HG03460 (cell line): ENCODE data around the gene PRKCZ.

Source experiments
- ATAC-seq: cut with Tn5 transposase; IDR thresholded peaks from one replicate; pipeline ENCODE4 v1.9.1; 2021; ENCODE audit not compliant: unreplicated experiment

The PRKCZ gene

DNA sequence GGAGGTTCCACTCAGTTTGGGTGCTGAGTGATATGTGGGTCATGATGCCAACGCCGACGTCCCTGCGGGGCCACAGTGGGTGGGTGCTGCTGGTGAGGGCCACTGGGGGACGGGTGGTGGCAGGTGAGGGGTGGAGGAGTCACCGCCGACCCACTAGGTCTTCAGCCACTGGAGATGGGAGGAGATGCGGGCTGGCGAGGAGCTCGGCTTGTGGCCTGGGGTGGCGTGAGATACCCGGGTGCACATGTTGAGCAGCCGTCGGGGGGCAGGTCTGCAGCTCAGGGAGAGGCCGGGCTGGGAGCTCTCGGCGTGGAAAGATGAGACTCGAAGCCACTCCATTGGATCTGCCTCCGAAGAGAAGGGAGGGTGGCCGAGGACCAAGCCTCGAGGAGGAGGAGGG lies 103.8 kb downstream of the PRKCZ start:
- no peak for ATAC-seq

DNA sequence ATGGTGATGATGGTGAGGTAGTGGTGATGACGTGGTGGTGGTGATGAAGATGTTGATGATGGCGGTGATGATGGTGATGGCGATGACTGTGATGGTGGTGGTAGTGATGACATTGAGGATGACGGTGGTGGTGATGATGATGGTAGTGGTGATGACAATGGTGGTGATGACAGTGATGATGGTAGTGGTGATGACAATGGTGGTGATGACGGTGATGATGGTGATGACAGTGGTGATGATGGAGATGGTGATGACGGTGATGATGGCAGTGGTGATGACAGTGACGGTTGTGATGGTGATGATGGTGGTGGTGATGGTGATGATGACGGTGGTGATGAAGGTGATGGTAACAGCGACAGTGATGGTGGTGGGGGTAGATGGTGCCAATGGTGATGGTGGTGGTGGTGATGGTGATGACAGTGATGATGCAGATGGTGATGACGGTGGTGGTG lies 105.0 kb downstream of the PRKCZ start:
- ATAC-seq, result no peak

DNA sequence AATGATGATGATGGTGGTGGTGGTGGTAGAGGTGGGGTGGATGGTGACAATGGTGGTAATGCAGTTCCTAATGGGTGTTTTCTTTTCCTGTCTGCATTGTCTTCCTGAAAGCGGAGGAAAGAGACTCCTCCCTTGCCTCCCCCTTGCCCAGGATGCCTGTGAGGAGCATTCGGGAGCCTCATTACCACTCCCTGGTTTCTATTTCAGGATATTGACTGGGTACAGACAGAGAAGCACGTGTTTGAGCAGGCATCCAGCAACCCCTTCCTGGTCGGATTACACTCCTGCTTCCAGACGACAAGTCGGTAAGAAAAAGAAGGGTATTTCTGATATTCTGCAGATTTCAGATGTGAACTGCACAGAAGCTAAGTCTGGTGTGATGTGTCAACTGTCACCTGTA lies 105.6 kb downstream of the PRKCZ start:
- ATAC-seq, result no peak

DNA sequence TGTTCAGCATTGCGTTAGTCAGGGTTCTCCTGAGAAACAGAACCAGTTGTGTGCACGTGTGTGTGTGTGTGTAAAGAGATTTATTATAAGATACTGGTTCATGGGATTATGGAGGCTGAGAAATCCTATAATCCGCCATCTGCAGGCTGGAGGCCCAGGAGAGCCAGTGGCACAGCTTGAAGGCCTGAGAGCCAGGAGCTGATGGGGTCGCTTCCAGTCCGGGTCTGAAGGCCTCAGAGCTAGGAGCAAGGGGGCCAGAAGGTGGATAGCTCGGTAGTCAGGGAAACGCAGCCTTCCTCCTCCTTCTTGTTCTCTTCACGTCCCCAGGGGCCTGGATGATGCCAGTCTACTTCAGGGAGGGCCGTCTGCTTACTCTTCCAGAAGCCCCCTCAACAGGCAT lies 106.7 kb downstream of the PRKCZ start:
- no peak for ATAC-seq

GRCh38 chr1:2157856-2158255 lies 107.6 kb downstream of the PRKCZ start:
- ATAC-seq, result no peak

GRCh38 chr1:2158272-2158671 lies 108.1 kb downstream of the PRKCZ start:
- no peak for ATAC-seq

GRCh38 chr1:2159124-2159523 lies 108.9 kb downstream of the PRKCZ start:
- ATAC-seq, result no peak

DNA sequence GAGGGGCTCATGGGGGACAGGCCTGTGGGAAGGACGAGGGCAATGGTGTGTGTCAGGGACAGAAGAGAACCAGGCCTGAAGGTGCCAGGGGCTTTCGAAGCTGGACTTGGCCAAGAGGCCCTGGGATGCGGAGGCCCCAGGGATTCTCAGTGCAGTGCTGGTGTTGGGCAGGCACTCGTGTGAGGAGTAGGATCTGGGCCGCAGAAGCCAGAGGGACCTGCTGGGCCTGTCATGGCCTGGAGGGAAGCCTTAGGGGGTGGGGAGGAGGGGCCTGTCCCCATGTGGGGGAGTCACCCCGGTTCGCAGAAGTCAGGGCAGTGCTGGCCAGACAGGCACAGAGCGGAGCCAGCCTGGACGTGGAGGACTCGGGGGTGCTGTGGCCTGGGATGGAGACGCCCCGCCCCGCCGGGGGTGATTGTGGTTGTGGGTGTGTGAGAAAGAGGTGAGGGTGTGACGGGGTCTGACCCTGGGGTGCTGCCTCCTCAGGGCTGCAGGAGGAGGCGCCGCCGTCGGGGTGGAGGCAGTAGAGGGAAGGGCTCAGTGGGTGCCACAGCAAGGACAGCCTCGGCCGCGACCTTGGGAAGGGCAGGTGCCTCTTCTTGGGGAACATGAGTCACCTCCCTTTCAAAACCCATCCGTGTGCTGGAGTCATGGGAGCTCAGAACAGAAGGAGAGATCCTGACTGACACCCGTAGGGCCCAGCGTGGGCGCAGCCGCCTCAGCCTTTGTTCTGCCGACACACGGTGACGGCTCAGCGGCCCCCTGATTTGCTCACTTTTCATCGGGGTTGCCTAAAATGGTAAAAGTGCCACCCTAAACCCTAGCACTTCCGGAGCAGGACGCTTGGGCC lies 110.5 kb downstream of the PRKCZ start:
- ATAC-seq, result no peak

DNA sequence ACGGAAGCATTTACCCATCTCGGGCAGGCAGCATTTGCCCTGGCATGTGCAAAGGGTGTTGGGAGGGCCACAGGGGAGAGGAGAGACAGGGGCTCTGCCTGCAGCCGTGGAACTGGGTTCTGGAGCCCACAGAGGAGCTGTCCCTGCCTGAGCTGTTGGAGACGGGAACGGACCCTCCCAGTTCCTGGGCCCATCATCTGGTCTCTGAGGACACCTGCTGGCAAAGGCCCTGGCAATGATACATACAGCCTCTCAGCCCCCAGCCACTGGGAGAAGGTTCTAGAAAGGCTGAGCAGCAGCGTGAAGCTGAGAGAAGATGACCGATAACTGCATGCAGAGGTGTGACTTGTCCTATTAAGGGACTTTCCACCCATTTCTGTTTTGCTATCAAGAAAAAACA lies 113.0 kb downstream of the PRKCZ start:
- ATAC-seq, result no peak

DNA sequence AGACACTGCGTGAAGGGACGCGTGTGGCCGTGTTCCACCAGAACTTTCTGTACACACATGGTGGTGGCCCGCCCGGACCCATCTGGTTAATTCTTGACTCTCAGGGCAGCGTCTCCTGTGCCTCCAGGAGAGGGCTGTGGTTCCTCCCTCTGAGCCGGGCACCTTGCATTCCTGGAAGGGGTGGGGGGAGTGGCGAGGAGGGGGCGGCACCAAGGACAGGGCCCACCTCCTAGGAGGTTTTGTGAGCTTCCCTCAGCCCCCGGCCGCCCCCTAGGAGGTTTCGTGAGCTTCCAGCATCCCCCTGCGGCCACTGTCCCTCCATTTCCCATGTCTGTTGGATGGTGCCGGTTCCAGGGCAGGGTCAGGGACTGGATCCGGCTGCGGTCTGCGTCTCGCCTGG lies 115.4 kb downstream of the PRKCZ start:
- ATAC-seq, result no peak

DNA sequence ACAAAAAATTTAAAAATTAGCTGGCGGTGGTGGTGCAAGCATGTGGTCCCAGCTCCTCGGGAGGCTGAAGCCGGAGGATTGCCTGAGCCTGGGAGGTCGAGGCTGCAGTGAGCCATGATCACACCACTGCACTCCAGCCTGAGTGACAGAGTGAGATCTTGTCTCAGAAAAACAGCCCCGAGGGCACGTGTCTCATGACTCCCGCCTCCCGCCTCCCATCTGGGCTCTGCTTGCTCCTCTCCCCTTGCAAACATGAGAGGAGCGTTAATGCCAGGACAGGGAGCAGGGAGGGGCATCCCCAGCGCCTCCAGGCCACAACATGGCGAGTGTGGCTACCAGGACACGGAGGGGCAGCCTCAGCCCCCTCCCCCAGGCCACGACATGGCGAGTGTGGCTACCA lies 116.0 kb downstream of the PRKCZ start:
- no peak for ATAC-seq

- ATAC-seq, result no peak
Observed at GRCh38 chr1:2166695-2167094, 116.5 kb downstream of the PRKCZ start.

GRCh38 chr1:2168090-2168489 lies 117.9 kb downstream of the PRKCZ start:
- ATAC-seq, result no peak

DNA sequence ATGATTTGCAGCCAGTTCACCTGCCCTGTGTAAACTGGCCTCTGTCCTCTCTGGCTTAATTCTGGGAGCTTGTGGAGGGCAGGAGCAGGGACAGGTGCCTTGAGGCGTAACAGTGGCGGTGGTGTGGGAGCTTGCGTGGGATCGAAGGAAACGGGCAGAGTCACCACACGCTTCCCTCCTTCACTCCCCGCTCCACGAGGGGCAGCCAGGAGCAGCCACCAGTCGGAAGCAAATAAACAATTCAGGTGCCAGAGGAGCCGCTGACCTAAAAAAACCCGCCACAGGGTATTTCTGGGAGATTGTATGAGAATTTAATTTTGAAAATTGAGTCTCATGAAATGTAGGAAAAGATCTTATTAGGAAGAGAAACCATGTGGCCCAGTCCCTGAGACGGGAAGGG lies 118.3 kb downstream of the PRKCZ start:
- no peak for ATAC-seq

- no peak for ATAC-seq
Observed at GRCh38 chr1:2169200-2169836, 119.1 kb downstream of the PRKCZ start.

DNA sequence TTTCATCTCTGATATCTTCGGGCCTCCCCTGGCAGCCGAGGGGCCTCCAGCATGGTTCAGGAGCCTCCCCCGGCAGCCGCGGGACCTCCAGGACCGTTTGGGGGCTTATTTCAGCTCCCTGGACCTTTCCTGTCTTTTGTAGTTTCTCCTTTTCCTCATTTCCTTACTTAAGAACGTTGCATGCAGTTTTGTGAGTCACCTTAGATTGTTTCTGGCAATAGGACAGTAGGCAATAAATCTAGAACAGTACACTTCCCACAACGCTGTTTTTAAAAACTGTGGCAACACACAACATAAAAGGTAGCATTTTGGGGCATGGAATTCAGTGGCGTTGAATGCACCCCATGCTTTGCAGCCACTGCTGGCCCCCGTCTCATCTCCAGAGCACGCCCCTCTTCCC lies 120.0 kb downstream of the PRKCZ start:
- ATAC-seq, result no peak

DNA sequence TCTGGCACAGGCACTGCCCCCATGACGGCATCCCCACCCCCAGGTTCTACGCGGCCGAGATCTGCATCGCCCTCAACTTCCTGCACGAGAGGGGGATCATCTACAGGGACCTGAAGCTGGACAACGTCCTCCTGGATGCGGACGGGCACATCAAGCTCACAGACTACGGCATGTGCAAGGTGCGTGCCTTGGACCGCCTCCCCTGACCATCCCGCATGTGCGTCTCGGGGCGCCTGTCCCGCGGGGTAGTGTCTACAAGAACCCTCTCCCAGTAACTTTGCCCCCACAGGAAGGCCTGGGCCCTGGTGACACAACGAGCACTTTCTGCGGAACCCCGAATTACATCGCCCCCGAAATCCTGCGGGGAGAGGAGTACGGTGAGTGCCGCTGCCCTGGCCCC lies 121.8 kb downstream of the PRKCZ start:
- ATAC-seq, result no peak

GRCh38 chr1:2172551-2173146 lies 122.4 kb downstream of the PRKCZ start:
- no peak for ATAC-seq

- ATAC-seq, result no peak
Observed at GRCh38 chr1:2173546-2174347, 123.5 kb downstream of the PRKCZ start.

DNA sequence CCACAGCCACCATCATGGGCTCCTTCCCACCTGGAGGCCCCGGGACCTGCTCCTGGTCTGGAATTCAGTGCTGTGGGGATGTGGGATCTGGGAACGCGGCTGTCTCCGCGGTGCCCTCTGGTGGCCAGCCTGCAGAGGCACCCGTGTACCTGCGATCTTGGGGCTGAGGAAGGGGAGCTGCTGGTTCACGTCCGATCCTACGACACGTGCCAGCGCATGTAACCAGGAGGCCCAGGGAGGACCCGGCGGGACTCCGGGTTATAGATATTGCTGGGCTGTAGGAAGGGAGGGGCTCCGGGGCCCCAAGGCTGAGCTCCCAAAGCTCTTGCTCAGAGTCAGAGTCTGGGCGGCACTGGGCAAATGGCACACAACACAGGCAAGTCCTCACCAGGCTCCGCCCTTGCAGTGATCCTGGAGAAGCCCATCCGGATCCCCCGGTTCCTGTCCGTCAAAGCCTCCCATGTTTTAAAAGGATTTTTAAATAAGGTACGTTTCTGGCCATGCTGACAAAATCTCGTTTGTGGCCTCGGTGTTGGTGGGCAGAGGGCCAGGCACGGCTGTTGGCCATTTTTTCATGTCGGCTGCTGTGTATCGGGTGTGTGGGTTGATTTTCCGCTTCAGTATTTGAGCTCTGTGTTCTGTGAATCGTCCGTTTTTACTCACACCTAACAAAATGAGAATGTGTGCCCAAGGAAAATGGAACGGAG lies 124.3 kb downstream of the PRKCZ start:
- no peak for ATAC-seq

GRCh38 chr1:2175055-2175414 lies 124.8 kb downstream of the PRKCZ start:
- no peak for ATAC-seq
